ENCODE data around the gene ZSCAN1.

The ZSCAN1 gene

DNA sequence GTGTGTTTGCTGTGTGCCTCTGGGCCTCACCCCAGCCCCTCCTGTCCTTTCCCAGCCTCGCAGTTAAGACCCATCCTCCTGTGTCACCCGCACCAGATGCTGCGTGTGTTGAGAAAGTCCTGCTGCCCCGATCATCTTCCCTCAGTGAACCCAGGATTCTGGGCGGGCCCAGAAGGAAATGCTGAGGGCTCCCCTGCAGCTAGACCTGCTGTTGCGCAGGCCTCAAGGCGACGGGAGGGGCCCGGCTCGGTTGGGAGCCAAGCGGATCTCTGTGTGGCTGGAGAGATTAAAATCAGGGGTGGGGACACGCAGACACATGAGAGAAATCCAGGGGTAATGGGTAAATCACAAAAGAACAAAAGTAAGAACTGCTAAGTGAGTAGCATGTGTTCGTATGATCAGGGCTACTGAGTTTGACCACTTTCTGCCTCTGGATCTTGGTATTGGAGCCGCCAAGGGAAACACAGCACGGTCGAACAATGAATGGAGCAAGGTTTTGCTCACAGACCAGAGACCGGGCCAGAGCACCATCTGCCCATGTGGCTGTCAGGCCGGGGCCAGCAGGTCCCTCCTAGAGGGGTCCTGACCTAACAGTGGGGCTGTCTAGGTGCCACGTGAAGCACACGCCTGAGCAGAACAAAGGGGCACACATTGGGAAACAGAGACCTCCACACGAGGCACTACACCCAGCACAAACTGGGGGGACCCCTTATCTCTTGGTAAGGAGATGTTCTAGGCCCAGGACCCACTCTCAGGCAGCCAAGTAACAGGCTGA, 7.1 kb downstream of the ZSCAN1 start:
- DNase-seq (no peak), ATAC-seq (no peak)

GRCh38 chr19:58042495-58043340, 8.9 kb downstream of the ZSCAN1 start:
- DNase-seq: no peak

DNA sequence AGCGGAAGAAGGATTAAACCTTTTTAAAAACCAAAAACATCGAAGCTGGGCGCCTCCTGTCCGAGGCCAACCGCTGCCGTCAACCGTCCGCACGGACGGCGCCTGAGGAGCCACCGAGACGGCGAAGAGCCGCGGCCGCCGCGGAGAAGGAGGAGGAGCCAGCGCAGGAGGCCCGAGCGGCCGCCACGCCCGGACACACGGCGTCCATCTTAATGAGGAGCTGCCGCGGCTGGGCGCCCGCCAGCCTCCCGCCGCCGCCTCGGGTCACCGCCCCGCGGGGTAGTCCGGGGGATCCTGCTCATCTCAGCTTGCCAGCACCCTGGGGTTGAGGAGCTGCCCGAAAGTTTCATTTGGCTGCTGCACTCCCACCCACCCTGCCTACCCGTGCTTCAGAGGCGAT, 10.6 kb downstream of the ZSCAN1 start:
- DNase-seq (no peak), ATAC-seq (no peak)

More at GRCh38 chr19:58042495-58043340, 8.9 kb downstream of the ZSCAN1 start:
- ATAC-seq: no peak

- ATAC-seq: no peak
- DNase-seq: no peak
These were observed 11.1 kb downstream of the ZSCAN1 start for GRCh38 chr19:58044886-58045285.

DNA sequence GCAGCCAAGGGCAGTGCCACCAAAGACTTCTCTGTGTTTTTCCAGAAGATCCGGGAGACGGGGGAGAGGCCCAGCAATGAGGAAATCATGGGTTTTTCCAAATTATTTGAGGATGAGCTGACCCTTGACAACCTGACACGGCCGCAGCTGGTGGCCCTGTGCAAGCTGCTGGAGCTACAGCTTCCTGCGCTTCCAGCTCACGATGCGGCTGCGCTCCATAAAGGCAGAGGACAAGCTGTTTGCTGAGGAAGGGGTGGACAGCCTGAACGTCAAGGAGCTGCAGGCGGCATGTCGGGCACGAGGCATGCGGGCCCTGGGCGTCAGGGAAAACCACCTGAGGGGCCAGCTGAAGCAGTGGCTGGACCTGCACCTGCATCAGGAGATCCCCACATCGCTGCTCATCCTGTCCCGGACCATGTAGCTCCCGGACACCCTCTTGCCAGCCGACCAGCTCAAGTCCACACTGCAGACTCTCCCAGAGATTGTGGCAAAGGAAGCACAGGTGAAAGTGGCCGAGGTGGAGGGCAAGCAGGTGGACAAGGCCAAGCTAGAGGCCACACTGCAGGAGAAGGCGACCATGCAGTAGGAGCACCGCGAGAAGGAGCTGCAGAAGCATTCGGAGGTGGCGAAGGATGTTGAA, 11.7 kb downstream of the ZSCAN1 start:
- no peak for DNase-seq
- ATAC-seq: no peak

GRCh38 chr19:58046856-58047255, 13.0 kb downstream of the ZSCAN1 start:
- no peak for ATAC-seq

GRCh38 chr19:58047672-58048071, 13.8 kb downstream of the ZSCAN1 start:
- ATAC-seq (no peak), DNase-seq (no peak)

More at GRCh38 chr19:58046856-58047255, 13.0 kb downstream of the ZSCAN1 start:
- DNase-seq: no peak

DNA sequence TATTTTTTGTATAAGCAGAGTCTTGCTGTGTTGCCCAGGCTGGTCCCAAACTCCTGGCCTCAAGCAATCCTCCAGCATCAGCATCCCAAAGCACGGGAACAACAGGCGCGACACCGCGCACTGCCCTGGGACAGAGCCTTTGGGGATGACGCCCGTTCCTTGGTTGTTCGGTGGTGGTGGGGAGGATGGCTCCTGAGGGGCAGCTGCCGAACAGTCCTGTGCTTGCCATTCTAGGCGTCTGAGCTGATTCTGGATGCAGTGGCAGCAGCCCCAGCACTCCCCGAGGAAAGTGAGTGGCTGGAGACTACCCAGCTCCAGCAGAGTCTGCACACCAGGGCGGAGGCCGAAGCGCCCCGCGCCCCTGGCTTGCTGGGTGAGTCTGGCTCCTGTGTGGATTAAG, 18.4 kb downstream of the ZSCAN1 start:
- ATAC-seq: no peak
- DNase-seq: no peak

GRCh38 chr19:58053480-58054156, 19.8 kb downstream of the ZSCAN1 start:
- no peak for ATAC-seq

DNA sequence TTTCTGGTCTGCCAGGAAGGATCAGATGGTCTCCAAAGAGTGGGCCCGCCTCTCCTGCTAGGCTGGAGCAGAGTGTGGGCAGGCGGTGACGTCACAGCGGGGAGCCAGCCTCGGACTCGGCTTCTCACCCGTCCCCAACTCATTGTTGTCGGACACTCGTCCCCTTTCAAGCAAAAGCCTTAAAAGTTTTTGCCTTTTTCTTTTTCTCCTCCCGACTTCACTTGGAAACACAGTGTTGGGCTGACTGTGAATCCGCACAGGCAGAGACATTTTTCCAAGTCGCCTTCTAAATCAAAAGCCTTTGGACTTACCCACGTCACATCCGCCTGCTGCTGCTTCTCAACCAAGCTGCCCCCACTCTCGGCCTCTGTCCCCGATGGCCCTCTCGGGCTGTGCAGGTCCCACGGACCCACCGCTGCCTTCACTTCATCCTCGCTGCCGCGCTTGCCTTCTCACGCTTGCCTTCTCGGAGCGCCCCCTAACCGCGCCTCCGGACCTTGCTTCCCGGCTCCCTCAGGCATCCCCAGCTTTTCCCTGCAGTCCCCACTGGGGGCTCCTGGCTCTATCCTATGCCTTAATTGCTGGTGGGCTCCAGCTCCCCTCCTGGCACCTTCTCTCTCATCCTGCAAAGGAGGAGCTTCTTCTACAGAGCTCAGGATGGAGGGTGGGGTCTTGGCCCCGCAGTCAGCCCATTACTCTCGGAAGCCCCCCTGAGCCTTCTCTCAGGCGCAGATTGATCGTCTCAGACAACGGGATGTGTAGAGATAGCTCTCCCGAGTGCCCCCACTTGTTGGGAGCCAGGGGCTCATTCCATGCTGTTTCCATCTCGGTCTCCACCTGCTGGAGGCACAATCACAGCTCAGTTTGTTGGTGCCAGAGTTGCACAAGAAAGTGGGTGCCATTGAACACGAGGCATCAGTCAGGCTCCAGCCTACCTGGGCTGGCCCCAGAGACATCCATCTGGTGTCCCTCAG, 21.4 kb downstream of the ZSCAN1 start:
- DNase-seq (no peak), ATAC-seq (no peak)

More at GRCh38 chr19:58053480-58054156, 19.8 kb downstream of the ZSCAN1 start:
- DNase-seq: no peak

DNA sequence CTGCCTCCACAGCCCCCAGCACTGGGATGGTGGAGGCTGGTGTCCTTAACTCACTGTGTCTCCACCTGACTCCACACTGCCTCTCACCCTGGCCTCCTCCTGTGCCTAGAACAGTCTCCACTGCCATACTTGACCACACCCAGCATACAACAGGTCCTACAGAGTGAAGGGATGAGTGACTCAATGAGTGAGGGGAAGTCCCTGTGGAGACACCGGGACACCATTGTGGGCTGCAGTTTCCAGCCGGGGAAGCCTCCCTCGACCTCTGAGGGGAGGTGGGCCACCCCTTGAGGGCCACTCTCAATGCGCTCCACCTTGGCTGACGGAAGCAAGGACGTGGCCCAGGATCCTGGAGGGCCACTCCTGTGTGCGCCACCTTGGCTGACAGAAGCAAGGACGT, 22.4 kb downstream of the ZSCAN1 start:
- ATAC-seq (no peak), DNase-seq (no peak)

- ATAC-seq: no peak
- no peak for DNase-seq
These were observed 23.0 kb downstream of the ZSCAN1 start for GRCh38 chr19:58056861-58057260.

GRCh38 chr19:58058467-58058866, 24.6 kb downstream of the ZSCAN1 start:
- no peak for DNase-seq
- ATAC-seq: no peak

DNA sequence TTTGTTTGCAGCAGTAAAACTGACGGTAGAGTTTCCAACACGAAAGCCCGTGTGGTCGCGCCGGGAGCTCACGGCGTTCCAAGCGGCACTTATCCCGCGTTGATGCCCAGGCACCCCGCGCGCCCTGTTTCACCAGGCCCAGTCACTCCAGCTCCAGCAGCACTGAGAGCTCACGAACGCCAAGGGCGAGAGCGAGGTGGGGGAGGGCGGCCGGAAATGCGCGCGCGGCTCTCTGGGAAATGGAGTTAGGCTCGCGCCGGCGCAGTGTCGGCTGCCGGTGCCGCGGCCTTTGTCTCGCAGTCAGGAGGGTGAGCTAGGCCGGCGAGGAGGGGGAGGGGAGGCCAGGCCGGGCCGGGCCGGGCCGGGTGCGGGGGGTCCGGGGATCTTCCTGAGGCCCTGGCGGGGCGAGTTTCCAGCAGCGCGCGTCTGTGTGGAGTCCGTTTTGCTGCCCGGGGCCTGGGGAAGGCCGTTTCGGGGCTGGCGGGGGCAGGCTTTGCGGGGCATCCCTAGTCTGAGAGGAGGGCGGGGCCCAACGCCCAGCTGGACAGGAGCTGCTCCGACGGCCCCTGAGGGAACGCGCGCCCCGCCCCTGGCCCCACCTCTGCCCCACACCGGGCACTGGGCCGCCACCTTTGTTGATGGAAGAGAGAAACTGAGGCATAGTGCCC, 25.3 kb downstream of the ZSCAN1 start, which contains the start of gene ZNF135:
TSS of gene ZNF135 (plus strand) at position 280 of the 668 bp plus-strand sequence. CDS start 721 bp downstream, outside the sequence.
- peak; percentile 73 for DNase-seq
- ATAC-seq: peak; percentile 80

- DNase-seq (no peak), ATAC-seq (no peak)
These were observed 25.9 kb downstream of the ZSCAN1 start for GRCh38 chr19:58059671-58060078.

DNA sequence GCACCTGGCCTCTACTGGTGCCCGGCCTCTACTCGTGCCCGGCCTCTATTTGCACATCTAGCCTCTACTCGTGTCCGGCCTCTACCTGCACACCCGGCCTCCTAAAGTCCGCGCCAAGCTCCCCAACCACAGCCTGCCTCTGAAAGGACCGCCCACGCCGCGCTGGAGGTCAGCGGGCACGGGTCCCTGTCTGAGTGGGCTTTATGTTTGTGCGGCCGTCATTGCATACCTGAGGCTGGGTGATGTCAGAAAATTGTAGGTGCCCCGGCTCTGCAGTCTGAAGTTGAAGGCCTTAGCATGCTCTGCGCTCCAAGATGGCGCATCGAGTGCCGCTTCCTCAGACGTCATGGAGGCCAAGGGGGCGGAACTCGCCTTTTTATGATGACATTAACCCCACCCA, 26.4 kb downstream of the ZSCAN1 start:
- ATAC-seq (no peak), DNase-seq (no peak)

DNA sequence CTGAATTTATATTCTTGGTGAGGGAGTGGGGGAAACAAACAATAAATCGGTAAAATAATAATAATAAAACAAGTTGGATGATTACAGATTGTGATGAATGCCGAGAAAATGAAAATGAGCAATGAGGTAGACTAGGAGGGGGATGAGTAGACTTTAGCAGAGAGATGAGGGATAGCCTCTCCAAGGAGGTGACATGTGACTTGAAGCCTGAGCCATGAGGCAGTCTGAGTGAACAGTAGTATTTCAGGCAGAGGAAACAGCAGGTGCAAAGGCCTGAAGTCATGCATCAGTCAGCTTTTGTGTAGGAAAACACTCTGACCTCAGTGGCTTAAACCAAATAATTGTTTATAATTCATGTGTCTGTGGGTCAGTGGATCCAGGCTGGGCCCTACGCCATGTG, 29.9 kb downstream of the ZSCAN1 start:
- DNase-seq: no peak
- ATAC-seq: no peak

GRCh38 chr19:58067240-58067912, 33.6 kb downstream of the ZSCAN1 start:
- ATAC-seq: no peak
- DNase-seq: no peak

GRCh38 chr19:58079792-58080191, 46.0 kb downstream of the ZSCAN1 start:
- ATAC-seq (no peak), DNase-seq (no peak)

GRCh38 chr19:58083021-58083420, 49.2 kb downstream of the ZSCAN1 start:
- ATAC-seq (no peak), DNase-seq (no peak)
